Astrocyte (in vitro differentiated cells and primary cell): ENCODE measurements around the gene ZNRF2. TPM values are rescaled to one million over a fixed set of nuclear protein-coding genes. Genes with fewer than 3 reads are reported as not detected.
"Not testable (repeated sequence)": the region's sequence is repeated elsewhere in the genome, so short reads cannot be mapped to it uniquely, and the experiment has no call there.

Source experiments
- DNase-seq: peaks from one replicate; pipeline ENCODE4 v3.0.0-alpha.2; 2010; ENCODE audit warnings: low read depth
- FAIRE-seq: peaks from 2 replicates; lab custom pipeline; 2011; peaks lifted over from hg19 to GRCh38; lab: Jason Lieb, UNC
- H2AFZ ChIP-seq: 2 replicates; pipeline ENCODE4 v1.6.0; 2012; ENCODE audit warnings: low read depth, low read length, inconsistent platforms
- H3K27ac ChIP-seq: 2 replicates; pipeline ENCODE4 v1.5.1; 2011; ENCODE audit warnings: low read depth, low read length, inconsistent platforms
- H3K27me3 ChIP-seq: 2 replicates; pipeline ENCODE4 v1.6.0; 2011; ENCODE audit warnings: low read length, inconsistent platforms; ENCODE audit not compliant: insufficient read depth
- H3K36me3 ChIP-seq: 2 replicates; pipeline ENCODE4 v1.5.1; 2011; ENCODE audit warnings: low read length, inconsistent platforms; ENCODE audit not compliant: insufficient read depth
- H3K4me1 ChIP-seq: 2 replicates; pipeline ENCODE4 v1.5.1; 2011; ENCODE audit warnings: low read length, inconsistent platforms; ENCODE audit not compliant: insufficient read depth
- H3K4me2 ChIP-seq: 2 replicates; pipeline ENCODE4 v1.6.0; 2012; ENCODE audit warnings: low read length, inconsistent platforms
- H3K4me3 ChIP-seq: 2 replicates; pipeline ENCODE4 v1.5.1; 2011; ENCODE audit warnings: low read depth, mild to moderate bottlenecking, low read length, inconsistent platforms; ENCODE audit not compliant: insufficient read depth
- H3K79me2 ChIP-seq: 2 replicates; pipeline ENCODE4 v1.6.0; 2012; ENCODE audit warnings: mild to moderate bottlenecking, low read length, inconsistent platforms; ENCODE audit not compliant: insufficient read depth
- H3K9ac ChIP-seq: 2 replicates; pipeline ENCODE4 v1.6.0; 2012; ENCODE audit warnings: mild to moderate bottlenecking, low read length, inconsistent platforms
- H3K9me3 ChIP-seq: 2 replicates; pipeline ENCODE4 v1.5.1; 2012; ENCODE audit warnings: low read depth, mild to moderate bottlenecking, low read length, inconsistent platforms; ENCODE audit not compliant: insufficient read depth
- H4K20me1 ChIP-seq: 2 replicates; pipeline ENCODE4 v1.6.0; 2012; ENCODE audit warnings: low read length, inconsistent platforms; ENCODE audit not compliant: insufficient read depth
- H3K27ac Mint-ChIP-seq: one replicate; pipeline ENCODE4 v1.8.0; 2021; ENCODE audit warnings: mild to moderate bottlenecking, mixed read lengths; ENCODE audit not compliant: unreplicated experiment
- H3K27me3 Mint-ChIP-seq: one replicate; pipeline ENCODE4 v1.8.0; 2021; ENCODE audit warnings: low read depth, mixed read lengths; ENCODE audit not compliant: unreplicated experiment
- H3K36me3 Mint-ChIP-seq: one replicate; pipeline ENCODE4 v1.8.0; 2021; ENCODE audit warnings: low read depth, mixed read lengths; ENCODE audit not compliant: unreplicated experiment
- H3K4me1 Mint-ChIP-seq: one replicate; pipeline ENCODE4 v1.8.0; 2021; ENCODE audit warnings: low read depth, mixed read lengths; ENCODE audit not compliant: unreplicated experiment
- H3K4me3 Mint-ChIP-seq: one replicate; pipeline ENCODE4 v1.8.0; 2021; ENCODE audit warnings: mild to moderate bottlenecking, moderate library complexity, mixed read lengths; ENCODE audit not compliant: unreplicated experiment
- H3K9me3 Mint-ChIP-seq: one replicate; pipeline ENCODE4 v1.8.0; 2021; ENCODE audit warnings: mild to moderate bottlenecking, mixed read lengths; ENCODE audit not compliant: unreplicated experiment
- EZH2 ChIP-seq: IDR thresholded peaks from 2 replicates; pipeline ENCODE4 v1.6.1; 2012; ENCODE audit warnings: mild to moderate bottlenecking, low read length, inconsistent platforms; ENCODE audit not compliant: insufficient read depth
- total RNA-seq: library from RNA; stranded (reverse); gene quantifications from 2 replicates; pipeline ENCODE4 v1.2.1, GENCODE V29; 2021
- TF ChIP-seq, protein P1 (sequence below): IDR thresholded peaks from 2 replicates; pipeline ENCODE4 v1.5.1; 2011; ENCODE audit warnings: low read depth, mild to moderate bottlenecking, inconsistent platforms, low read length, moderate library complexity; ENCODE audit not compliant: insufficient read depth

The ZNRF2 gene
- total RNA-seq, 1 donor from 2014 or later: 9.9 TPM

DNA sequence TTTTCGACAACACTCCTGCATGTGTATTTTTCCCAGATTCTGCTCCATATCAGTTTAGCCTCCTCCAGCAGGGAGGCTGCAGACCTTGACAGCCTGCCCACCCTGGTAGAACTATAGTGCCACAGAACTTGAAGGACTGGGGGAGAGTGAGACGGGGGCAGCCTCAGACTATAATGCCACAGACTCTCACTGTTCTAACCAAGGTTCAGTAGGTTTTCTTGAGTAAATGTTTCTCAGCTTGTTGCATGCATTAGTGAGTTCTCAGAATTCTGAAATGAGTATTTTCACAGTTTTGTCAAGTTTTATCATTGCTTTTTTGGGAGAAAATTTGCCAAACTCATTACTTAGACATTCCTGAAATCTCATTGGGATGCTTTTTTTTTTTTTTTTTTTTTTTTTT, 95.9 kb downstream of the ZNRF2 start:
- DNase-seq (no peak), FAIRE-seq (no peak)
- H3K36me3 ChIP-seq: no peaks in the 10 kb centered on the region
- H3K27me3 ChIP-seq: no peaks in the 10 kb centered on the region
- no peak overlapping the region for H3K4me3 ChIP-seq
- H2AFZ ChIP-seq: no peak overlapping the region
- no peaks in the 10 kb centered on the region for H3K79me2 ChIP-seq
- no peak overlapping the region for H3K4me2 ChIP-seq
- Mint-ChIP-seq H3K36me3 (no peaks in the 10 kb centered on the region), H3K27me3 (no peaks in the 10 kb centered on the region), H3K27ac (no peak overlapping the region), H3K4me3 (no peak overlapping the region), H3K9me3 (peaks cover 9% of the 10 kb centered on the region), H3K4me1 (no peaks in the 10 kb centered on the region)
- no peaks in the 10 kb centered on the region for H3K4me1 ChIP-seq
- H3K9me3 ChIP-seq: no peaks in the 10 kb centered on the region
- no peaks in the 10 kb centered on the region for H4K20me1 ChIP-seq
- H3K27ac ChIP-seq: no peak overlapping the region
- TF ChIP-seq, protein P1, sequence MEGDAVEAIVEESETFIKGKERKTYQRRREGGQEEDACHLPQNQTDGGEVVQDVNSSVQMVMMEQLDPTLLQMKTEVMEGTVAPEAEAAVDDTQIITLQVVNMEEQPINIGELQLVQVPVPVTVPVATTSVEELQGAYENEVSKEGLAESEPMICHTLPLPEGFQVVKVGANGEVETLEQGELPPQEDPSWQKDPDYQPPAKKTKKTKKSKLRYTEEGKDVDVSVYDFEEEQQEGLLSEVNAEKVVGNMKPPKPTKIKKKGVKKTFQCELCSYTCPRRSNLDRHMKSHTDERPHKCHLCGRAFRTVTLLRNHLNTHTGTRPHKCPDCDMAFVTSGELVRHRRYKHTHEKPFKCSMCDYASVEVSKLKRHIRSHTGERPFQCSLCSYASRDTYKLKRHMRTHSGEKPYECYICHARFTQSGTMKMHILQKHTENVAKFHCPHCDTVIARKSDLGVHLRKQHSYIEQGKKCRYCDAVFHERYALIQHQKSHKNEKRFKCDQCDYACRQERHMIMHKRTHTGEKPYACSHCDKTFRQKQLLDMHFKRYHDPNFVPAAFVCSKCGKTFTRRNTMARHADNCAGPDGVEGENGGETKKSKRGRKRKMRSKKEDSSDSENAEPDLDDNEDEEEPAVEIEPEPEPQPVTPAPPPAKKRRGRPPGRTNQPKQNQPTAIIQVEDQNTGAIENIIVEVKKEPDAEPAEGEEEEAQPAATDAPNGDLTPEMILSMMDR: no peak
- no peak for TF ChIP-seq EZH2
- no peak overlapping the region for H3K9ac ChIP-seq

DNA sequence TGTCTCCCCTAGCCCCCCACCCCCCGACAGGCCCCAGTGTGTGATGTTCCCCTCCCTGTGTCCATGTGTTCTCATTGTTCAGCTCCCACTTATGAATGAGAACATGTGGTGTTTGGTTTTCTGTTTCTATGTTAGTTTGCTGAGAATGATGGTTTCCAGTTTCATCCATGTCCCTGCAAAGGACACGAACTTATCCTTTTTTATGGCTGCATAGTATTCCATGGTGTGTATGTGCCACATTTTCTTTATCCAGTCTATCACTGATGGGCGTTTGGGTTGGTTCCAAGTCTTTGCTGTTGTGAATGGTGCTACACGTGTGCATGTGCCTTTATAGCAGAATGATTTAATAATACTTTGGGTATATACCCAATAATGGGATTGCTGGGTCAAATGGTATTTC, 96.4 kb downstream of the ZNRF2 start:
- H3K9ac ChIP-seq, H3K27me3 ChIP-seq, FAIRE-seq, H3K4me3 Mint-ChIP-seq, H3K36me3 Mint-ChIP-seq, H3K4me2 ChIP-seq, DNase-seq, H3K4me1 ChIP-seq, H3K9me3 ChIP-seq, H3K79me2 ChIP-seq, H4K20me1 ChIP-seq, H3K36me3 ChIP-seq, H2AFZ ChIP-seq, H3K4me1 Mint-ChIP-seq, H3K27ac Mint-ChIP-seq, H3K9me3 Mint-ChIP-seq, H3K4me3 ChIP-seq, H3K27ac ChIP-seq, H3K27me3 Mint-ChIP-seq: not testable (repeated sequence)

GRCh38 chr7:30382607-30383006, 98.2 kb downstream of the ZNRF2 start:
- Histone ChIP-seq H2AFZ (no peak overlapping the region), H3K4me2 (no peak overlapping the region), H3K9me3 (no peaks in the 10 kb centered on the region), H3K9ac (no peak overlapping the region), H3K27me3 (no peaks in the 10 kb centered on the region), H3K4me3 (no peak overlapping the region), H3K79me2 (no peaks in the 10 kb centered on the region), H4K20me1 (no peaks in the 10 kb centered on the region), H3K27ac (no peak overlapping the region), H3K4me1 (no peaks in the 10 kb centered on the region), H3K36me3 (no peaks in the 10 kb centered on the region)
- no peak for DNase-seq
- Mint-ChIP-seq H3K4me3 (no peak overlapping the region), H3K9me3 (peaks cover 9% of the 10 kb centered on the region), H3K36me3 (no peaks in the 10 kb centered on the region), H3K4me1 (no peaks in the 10 kb centered on the region), H3K27ac (no peak overlapping the region), H3K27me3 (no peaks in the 10 kb centered on the region)
- TF ChIP-seq, protein P1: no peak
- no peak for TF ChIP-seq EZH2
- no peak for FAIRE-seq
